ENCODE results near the gene EXOC3L1.

Gene EXOC3L1

DNA sequence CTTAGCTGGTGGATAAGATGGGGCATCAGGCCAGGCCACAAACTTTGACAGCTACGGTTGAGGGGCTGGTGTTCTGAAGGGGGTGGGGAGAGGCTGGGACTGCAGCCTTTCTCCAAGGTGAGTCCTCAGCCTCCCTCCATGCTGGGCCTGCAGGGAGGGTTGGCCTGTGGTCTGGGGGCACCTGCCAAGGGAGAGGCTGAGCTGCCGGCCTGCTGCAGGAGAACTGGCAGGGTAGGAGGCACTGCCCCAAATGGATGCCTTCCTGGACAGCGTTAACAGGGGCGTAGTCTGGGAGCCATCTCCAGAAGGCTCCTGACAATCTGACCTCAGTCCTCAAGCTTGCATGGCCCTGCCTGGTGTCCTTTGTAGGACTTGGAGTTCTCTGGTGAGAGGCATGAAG, 14.1 kb upstream of the EXOC3L1 start:
- Histone ChIP-seq H3K36me3 (ENCODE audit: control insufficient read depth, insufficient read depth, low read length) (peaks cover 30% of the 10 kb centered on the region), H3K9ac (ENCODE audit: low read length) (no peak overlapping the region), H3K27ac (ENCODE audit: low read depth, low read length) (no peak overlapping the region), H3K9me3 (ENCODE audit: control insufficient read depth, insufficient read depth, low read depth, low read length) (no peaks in the 10 kb centered on the region), H3K4me3 (ENCODE audit: low read depth, low read length) (no peak overlapping the region), H3K4me1 (ENCODE audit: control insufficient read depth, insufficient read depth, low read length) (peaks cover 13% of the 10 kb centered on the region), H3K27me3 (ENCODE audit: control insufficient read depth, insufficient read depth, low read length) (no peaks in the 10 kb centered on the region)

DNA sequence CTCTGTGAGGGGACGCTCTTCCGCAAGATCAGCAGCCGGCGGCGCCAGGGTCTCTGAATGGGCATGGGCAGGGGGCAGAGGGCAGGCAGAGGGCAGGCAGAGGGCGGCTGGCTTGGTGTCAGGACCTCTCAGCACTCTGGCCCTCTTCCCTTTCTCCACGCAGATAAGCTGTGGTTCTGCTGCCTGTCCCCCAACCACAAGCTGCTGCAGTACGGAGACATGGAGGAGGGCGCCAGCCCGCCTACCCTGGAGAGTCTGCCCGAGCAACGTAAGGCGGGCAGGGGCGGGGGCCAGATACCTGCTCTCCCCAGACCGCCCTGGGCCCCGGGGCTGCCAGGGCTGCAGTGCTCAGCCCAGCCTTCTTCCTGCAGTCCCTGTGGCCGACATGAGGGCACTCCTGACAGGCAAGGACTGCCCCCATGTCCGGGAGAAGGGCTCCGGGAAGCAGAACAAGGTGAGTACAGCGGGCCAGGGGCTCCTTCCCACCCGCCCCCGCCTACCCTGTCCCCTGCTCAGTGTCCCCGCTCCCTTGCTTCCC, 13.1 kb upstream of the EXOC3L1 start:
- Histone ChIP-seq H3K4me1 (ENCODE audit: control insufficient read depth, insufficient read depth, low read length) (peaks cover 17% of the 10 kb centered on the region), H3K9ac (ENCODE audit: low read length) (no peak overlapping the region), H3K4me3 (ENCODE audit: low read depth, low read length) (no peak overlapping the region), H3K27me3 (ENCODE audit: control insufficient read depth, insufficient read depth, low read length) (no peaks in the 10 kb centered on the region), H3K27ac (ENCODE audit: low read depth, low read length) (no peak overlapping the region), H3K9me3 (ENCODE audit: control insufficient read depth, insufficient read depth, low read depth, low read length) (no peaks in the 10 kb centered on the region), H3K36me3 (ENCODE audit: control insufficient read depth, insufficient read depth, low read length) (peaks cover 32% of the 10 kb centered on the region)

DNA sequence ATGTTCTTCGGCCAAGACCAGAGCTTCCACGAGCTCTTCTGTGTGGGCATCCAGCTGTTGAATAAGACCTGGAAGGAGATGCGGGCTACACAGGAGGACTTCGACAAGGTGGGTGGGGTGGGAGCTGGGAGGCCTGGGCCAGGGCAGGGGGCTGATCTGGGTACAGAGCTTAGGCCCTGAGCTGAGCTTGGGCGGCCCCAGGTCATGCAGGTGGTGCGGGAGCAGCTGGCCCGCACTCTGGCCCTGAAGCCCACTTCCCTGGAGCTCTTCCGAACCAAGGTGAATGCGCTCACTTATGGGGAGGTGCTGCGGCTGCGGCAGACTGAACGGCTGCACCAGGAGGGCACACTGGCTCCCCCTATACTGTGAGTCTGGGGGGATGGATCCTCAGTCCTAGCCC, 12.5 kb upstream of the EXOC3L1 start:
- H3K4me1 ChIP-seq (ENCODE audit: control insufficient read depth, insufficient read depth, low read length), result peaks cover 15% of the 10 kb centered on the region
- peaks cover 38% of the 10 kb centered on the region for H3K36me3 ChIP-seq (ENCODE audit: control insufficient read depth, insufficient read depth, low read length)
- H3K27me3 ChIP-seq (ENCODE audit: control insufficient read depth, insufficient read depth, low read length), result no peaks in the 10 kb centered on the region
- H3K27ac ChIP-seq (ENCODE audit: low read depth, low read length), result no peak overlapping the region
- H3K9me3 ChIP-seq (ENCODE audit: control insufficient read depth, insufficient read depth, low read depth, low read length), result no peaks in the 10 kb centered on the region
- no peak overlapping the region for H3K4me3 ChIP-seq (ENCODE audit: low read depth, low read length)
- no peak overlapping the region for H3K9ac ChIP-seq (ENCODE audit: low read length)

DNA sequence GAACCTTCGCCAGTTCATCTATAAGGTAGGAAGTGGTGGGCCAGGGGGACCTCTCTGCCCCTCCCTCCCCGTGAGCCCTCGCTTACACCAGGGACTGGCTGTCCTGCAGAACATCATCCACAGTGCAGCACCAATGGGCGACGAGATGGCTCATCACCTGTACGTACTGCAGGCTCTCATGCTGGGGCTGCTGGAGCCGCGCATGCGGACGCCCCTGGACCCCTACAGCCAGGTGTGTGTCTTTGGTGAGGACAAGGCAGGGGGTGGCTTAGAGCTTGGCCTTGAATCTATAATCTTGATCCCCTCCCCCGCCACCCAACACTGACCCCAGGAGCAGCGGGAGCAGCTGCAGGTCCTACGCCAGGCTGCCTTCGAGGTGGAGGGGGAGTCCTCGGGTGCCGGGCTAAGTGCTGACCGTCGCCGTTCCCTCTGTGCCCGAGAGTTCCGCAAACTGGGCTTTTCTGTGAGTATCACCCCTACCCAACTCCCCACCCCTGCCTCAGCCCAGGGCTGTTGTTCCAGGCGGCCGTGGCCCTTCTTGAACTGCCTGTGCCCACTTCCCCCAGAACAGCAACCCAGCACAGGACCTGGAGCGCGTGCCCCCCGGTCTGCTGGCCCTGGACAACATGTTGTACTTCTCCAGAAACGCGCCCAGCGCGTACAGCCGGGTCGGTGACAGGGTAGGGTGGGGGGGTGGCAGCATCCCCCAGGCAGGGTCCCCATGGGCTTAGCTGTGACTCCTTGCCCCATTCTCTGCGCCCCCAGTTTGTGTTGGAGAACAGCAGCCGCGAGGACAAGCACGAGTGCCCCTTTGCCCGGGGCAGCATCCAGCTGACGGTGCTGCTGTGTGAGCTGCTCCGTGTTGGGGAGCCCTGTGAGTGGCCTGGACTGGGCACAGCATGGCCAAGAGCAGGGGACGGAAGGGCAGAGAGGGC, 11.7 kb upstream of the EXOC3L1 start:
- Histone ChIP-seq H3K9ac (ENCODE audit: low read length) (no peak overlapping the region), H3K27ac (ENCODE audit: low read depth, low read length) (no peak overlapping the region), H3K4me1 (ENCODE audit: control insufficient read depth, insufficient read depth, low read length) (peaks cover 8% of the 10 kb centered on the region; the same call in 1 of the 2 replicates), H3K4me3 (ENCODE audit: low read depth, low read length) (no peak overlapping the region), H3K36me3 (ENCODE audit: control insufficient read depth, insufficient read depth, low read length) (peaks cover 45% of the 10 kb centered on the region), H3K9me3 (ENCODE audit: control insufficient read depth, insufficient read depth, low read depth, low read length) (no peaks in the 10 kb centered on the region), H3K27me3 (ENCODE audit: control insufficient read depth, insufficient read depth, low read length) (no peaks in the 10 kb centered on the region)

DNA sequence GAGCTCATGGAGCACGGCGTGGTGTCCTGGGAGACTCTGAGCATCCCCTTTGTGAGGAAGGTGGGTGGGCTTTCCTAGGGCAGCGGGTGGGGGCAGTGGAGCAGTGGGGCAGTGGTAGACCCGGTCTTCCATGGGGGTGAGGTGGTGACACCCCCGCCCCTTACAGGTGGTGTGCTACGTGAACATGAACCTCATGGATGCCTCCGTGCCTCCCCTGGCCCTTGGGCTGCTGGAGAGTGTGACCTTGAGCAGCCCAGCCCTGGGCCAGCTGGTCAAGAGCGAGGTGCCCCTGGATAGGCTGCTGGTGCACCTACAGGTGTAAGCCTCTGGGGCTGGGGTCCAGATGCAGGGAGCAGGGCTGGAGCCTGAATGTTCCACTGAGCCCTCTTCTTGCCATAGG, 10.6 kb upstream of the EXOC3L1 start:
- Histone ChIP-seq H3K4me1 (ENCODE audit: control insufficient read depth, insufficient read depth, low read length) (peaks cover 4% of the 10 kb centered on the region; the same call in 1 of the 2 replicates), H3K27ac (ENCODE audit: low read depth, low read length) (no peak overlapping the region), H3K9ac (ENCODE audit: low read length) (no peak overlapping the region), H3K9me3 (ENCODE audit: control insufficient read depth, insufficient read depth, low read depth, low read length) (no peaks in the 10 kb centered on the region), H3K36me3 (ENCODE audit: control insufficient read depth, insufficient read depth, low read length) (peaks cover 57% of the 10 kb centered on the region), H3K4me3 (ENCODE audit: low read depth, low read length) (no peak overlapping the region), H3K27me3 (ENCODE audit: control insufficient read depth, insufficient read depth, low read length) (no peaks in the 10 kb centered on the region)

DNA sequence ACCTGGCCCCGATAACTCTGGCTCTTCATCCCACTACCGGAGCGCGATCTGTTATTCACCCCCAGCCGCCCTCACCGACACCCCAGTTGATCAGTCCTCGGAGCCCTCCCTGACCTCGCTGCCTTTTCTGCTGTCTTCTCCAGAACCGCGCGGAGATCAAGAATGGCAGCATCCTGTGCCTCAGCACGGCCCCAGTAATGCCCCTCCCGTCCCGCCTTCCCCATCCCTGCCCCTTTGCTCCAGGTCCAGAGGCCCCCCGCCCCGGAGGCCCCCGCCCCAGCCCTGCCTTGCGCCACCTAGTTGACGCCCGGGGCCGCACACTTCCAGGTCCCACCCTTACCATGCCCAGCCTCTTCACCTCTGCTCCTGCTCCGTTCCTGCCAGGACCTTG, 9.9 kb upstream of the EXOC3L1 start:
- Histone ChIP-seq H3K9ac (ENCODE audit: low read length) (no peak overlapping the region), H3K27ac (ENCODE audit: low read depth, low read length) (no peak overlapping the region), H3K4me1 (ENCODE audit: control insufficient read depth, insufficient read depth, low read length) (peaks cover 4% of the 10 kb centered on the region; the same call in 1 of the 2 replicates), H3K27me3 (ENCODE audit: control insufficient read depth, insufficient read depth, low read length) (no peaks in the 10 kb centered on the region), H3K36me3 (ENCODE audit: control insufficient read depth, insufficient read depth, low read length) (peaks cover 64% of the 10 kb centered on the region), H3K9me3 (ENCODE audit: control insufficient read depth, insufficient read depth, low read depth, low read length) (no peaks in the 10 kb centered on the region), H3K4me3 (ENCODE audit: low read depth, low read length) (peak overlapping the region; percentile 92)

DNA sequence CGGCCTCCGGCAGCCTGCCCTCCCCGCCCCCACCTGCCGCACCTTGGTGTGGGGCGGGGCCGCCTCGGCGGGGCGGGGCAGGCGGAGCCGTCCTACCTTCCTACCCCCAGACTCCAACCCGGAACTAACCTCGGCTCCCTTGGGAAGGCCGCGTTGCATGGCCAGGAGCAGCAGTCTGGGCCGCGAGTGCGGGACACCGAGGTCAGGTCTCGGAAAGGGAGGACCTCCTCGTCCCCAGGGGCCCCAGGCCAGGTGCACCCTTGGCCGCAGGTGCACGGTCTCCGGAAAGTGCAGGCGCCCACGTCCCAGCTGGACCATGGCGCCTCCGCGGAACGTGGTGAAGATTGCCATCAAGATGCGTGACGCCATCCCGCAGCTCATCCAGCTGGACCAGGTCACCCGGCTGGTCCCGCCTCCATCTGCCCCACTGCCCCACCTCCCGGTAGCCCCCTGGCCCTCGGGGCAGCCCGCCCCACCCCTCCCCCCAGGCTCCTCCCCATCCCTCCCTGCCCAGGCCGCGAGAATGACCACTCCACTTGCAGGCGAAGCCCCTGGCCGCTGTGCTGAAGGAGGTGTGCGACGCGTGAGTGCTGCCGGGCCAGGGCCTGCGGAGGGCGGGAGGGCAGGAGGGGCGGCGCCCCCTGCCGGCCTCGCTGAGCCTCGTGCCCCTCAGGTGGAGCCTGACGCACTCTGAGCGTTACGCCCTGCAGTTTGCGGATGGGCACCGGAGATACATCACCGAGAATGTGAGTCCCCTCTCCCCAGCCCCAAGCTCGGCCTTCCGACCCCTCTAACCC, 9.3 kb upstream of the EXOC3L1 start, which contains the start of gene ELMO3:
TSS of gene ELMO3 (plus strand) at position 121 of the 797 bp plus-strand sequence. CDS start at position 317, 196 bp downstream.
- Histone ChIP-seq H3K4me1 (ENCODE audit: control insufficient read depth, insufficient read depth, low read length) (peaks cover 4% of the 10 kb centered on the region; the same call in 1 of the 2 replicates), H3K9me3 (ENCODE audit: control insufficient read depth, insufficient read depth, low read depth, low read length) (no peaks in the 10 kb centered on the region), H3K9ac (ENCODE audit: low read length) (peak within 1 kb of the TSS; percentile 76), H3K27me3 (ENCODE audit: control insufficient read depth, insufficient read depth, low read length) (no peaks in the 10 kb centered on the region), H3K27ac (ENCODE audit: low read depth, low read length) (no peak within 1 kb of the TSS; the same call in 1 of the 2 replicates), H3K36me3 (ENCODE audit: control insufficient read depth, insufficient read depth, low read length) (peaks cover 70% of the 10 kb centered on the region), H3K4me3 (ENCODE audit: low read depth, low read length) (peak within 1 kb of the TSS; percentile 92)

DNA sequence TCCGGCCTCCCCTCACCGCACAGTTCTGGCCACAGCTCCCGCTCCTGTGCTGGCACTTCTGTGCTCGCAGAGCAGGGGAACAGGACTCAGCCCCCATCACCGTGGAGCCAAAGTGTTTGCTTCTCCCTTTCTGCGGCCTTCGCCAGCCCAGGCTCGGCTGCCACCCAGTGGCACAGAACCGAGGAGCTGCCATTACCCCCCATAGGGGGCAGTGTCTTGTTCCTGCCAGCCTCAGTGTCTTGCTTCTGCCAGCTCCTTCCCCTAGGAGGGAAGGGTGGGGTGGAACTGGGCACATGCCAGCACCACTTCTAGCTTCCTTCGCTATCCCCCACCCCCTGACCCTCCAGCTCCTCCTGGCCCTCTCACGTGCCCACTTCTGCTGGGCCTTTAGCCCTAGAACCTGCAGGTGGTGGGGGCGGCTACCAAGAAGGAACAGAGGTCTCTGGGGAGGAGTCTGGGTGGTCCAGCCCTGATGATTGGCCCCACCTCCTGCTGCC, 8.3 kb upstream of the EXOC3L1 start:
- Histone ChIP-seq H3K9ac (ENCODE audit: low read length) (no peak overlapping the region), H3K4me1 (ENCODE audit: control insufficient read depth, insufficient read depth, low read length) (peaks cover 5% of the 10 kb centered on the region; the same call in 1 of the 2 replicates), H3K27ac (ENCODE audit: low read depth, low read length) (no peak overlapping the region), H3K27me3 (ENCODE audit: control insufficient read depth, insufficient read depth, low read length) (no peaks in the 10 kb centered on the region), H3K4me3 (ENCODE audit: low read depth, low read length) (peak overlapping the region; percentile 92; the same call in 1 of the 2 replicates), H3K9me3 (ENCODE audit: control insufficient read depth, insufficient read depth, low read depth, low read length) (no peaks in the 10 kb centered on the region), H3K36me3 (ENCODE audit: control insufficient read depth, insufficient read depth, low read length) (peaks cover 70% of the 10 kb centered on the region)

DNA sequence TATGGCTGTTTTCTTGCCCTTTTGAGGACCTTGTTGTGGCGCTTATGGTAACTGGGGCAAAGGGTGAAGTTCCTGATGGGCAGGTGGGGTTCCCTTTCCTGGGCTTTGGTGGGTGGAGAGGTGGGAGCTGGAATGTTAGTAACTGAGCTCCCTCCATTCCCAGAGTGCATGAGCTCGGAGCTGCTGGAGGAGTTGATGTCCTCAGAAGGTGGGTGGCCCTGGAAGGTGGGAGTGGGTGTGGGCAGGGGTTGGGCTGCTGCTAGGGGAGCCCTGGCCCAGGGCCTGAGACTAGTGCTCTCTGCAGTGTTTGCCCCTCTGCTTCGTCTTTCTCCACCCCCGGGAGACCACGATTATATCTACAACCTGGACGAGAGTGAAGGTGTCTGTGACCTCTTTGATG, 7.8 kb upstream of the EXOC3L1 start:
- Histone ChIP-seq H3K4me1 (ENCODE audit: control insufficient read depth, insufficient read depth, low read length) (peaks cover 10% of the 10 kb centered on the region; the same call in 1 of the 2 replicates), H3K27me3 (ENCODE audit: control insufficient read depth, insufficient read depth, low read length) (no peaks in the 10 kb centered on the region), H3K9ac (ENCODE audit: low read length) (no peak overlapping the region), H3K4me3 (ENCODE audit: low read depth, low read length) (no peak overlapping the region), H3K9me3 (ENCODE audit: control insufficient read depth, insufficient read depth, low read depth, low read length) (no peaks in the 10 kb centered on the region), H3K27ac (ENCODE audit: low read depth, low read length) (no peak overlapping the region), H3K36me3 (ENCODE audit: control insufficient read depth, insufficient read depth, low read length) (peaks cover 66% of the 10 kb centered on the region)

DNA sequence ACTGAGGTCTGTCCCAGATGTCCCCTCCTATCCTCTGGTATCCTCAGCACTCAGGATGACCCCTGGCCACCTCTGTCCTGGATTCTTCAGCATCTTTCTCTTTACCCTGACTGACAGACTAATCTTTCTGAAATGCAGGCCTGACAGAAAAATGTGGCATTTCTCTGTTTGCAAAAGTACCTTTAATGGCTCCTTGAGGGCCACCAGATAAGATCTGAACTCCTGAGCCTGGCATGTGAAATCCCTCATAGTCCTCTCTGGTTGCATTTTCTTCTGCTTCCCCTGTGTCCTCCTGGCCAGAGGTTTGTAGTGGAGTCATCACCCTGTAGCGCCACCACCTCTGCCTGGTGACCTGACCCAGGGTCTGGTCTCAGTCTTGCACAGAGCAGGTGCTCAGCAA, 6.9 kb upstream of the EXOC3L1 start:
- H3K27ac ChIP-seq (ENCODE audit: low read depth, low read length), result no peak overlapping the region
- no peaks in the 10 kb centered on the region for H3K27me3 ChIP-seq (ENCODE audit: control insufficient read depth, insufficient read depth, low read length)
- H3K4me1 ChIP-seq (ENCODE audit: control insufficient read depth, insufficient read depth, low read length), result peaks cover 11% of the 10 kb centered on the region; the same call in 1 of the 2 replicates
- peaks cover 58% of the 10 kb centered on the region for H3K36me3 ChIP-seq (ENCODE audit: control insufficient read depth, insufficient read depth, low read length)
- H3K9me3 ChIP-seq (ENCODE audit: control insufficient read depth, insufficient read depth, low read depth, low read length), result no peaks in the 10 kb centered on the region
- no peak overlapping the region for H3K9ac ChIP-seq (ENCODE audit: low read length)
- no peak overlapping the region for H3K4me3 ChIP-seq (ENCODE audit: low read depth, low read length)
